GM18505 (cell line): ENCODE results near the gene MYBBP1A.
"Not testable (repeated sequence)": the region's sequence is repeated elsewhere in the genome, so short reads cannot be mapped to it uniquely, and the experiment has no call there.

Source experiments
- ATAC-seq: cut with Tn5 transposase; IDR thresholded peaks from one replicate; pipeline ENCODE4 v1.9.1; 2021; ENCODE audit not compliant: unreplicated experiment
- POLR2A ChIP-seq: IDR thresholded peaks from 4 replicates; pipeline ENCODE4 v1.6.1; 2011; ENCODE audit warnings: borderline replicate concordance; ENCODE audit not compliant: insufficient read depth, insufficient read length; ENCODE audit errors: extremely low read depth

Gene MYBBP1A

GRCh38 chr17:4554997-4555799, at the start of gene MYBBP1A:
Gene MYBBP1A, minus strand, starts transcription at chr17:4555384. Its CDS starts 60 bp downstream, at chr17:4555324.
- peak; percentile 98 for TF ChIP-seq POLR2A
- ATAC-seq = peak; percentile 71

- not testable (repeated sequence) for ATAC-seq
Observed at GRCh38 chr17:4604736-4605135, 49.6 kb upstream of the MYBBP1A start.

GRCh38 chr17:4604111-4604644, 49.0 kb upstream of the MYBBP1A start:
- TF ChIP-seq POLR2A = no peak
- ATAC-seq = no peak

GRCh38 chr17:4602041-4602440, 46.9 kb upstream of the MYBBP1A start:
- no peak for ATAC-seq

DNA sequence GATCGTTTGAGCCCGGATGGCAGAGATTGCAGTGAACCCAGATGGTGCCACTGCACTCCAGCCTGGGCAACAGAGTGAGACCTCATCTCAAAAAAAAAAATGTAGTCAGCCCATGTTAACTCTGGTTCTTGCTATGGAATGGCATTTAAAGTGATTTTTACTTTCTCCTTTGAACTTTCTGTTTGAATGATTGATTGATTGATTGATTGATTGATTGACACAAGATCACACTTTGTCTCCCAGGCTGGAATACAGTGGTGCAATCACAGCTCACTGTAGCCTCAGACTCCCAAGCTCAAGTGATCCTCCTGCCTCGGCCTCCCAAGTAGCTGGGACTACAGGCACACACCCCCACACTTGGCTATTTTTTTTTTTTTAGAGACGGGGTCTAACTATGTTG, 46.1 kb upstream of the MYBBP1A start:
- ATAC-seq = no peak
- no peak for TF ChIP-seq POLR2A

More at GRCh38 chr17:4602041-4602440, 46.9 kb upstream of the MYBBP1A start:
- no peak for TF ChIP-seq POLR2A

DNA sequence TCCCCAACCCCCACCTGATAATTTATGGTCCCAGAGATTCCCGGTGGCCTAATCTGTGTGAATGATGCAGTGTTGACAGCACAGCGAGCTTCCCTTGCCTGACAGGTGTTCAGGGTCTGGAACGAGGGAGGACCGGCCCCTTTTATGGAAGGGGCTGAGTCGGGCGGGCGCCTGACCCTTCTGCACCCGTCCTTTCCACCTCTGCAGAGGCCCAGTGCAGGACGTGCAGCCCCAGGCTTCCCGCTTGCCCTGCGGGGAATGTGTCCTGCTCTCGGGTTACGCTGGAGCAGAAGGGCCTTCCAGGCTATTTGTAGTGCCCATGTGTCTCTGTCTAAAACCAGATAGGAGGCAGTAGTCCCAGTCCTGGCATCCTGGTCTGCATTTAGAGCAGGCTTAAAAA, 45.4 kb upstream of the MYBBP1A start:
- no peak for TF ChIP-seq POLR2A
- ATAC-seq = no peak

DNA sequence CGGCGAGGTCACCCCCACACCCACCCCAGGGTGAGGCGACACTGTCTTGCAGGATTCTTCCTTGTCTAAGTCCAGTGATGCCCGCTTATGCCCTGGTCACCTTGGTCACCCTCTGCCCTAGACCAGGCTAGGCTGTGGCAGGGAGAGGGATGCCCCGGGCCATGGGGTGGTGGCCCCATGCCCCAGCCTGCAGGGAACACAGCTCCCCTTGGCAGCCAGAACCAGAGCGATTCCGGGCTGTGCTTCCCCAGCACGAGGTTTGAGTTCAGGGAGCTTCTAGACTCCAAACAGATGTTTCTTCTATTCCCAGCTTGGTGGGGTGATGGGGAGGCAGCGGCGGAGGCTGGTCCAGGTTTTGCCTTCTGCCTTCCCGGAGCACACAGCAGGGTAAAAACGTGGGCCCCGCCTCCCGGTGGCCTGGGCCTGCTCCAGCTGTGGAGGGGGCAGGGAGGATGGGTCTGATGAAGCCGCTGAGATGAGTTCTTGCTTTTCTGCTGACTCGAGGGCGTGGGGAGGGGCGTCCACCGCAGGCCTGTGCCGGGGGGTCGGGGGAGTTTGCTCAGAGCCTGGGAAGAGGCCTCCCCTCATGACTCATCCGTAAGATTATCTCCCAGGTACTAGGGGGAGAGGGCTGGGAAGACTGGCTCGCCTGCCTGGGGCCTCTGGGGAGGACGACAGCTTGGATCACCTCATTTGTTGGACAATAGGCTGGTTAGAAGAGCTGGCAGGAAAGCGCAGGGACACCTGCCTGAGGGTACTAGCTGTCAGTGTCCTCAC, 44.5 kb upstream of the MYBBP1A start:
- no peak for ATAC-seq
- no peak for TF ChIP-seq POLR2A

- no peak for TF ChIP-seq POLR2A
- no peak for ATAC-seq
Observed at GRCh38 chr17:4598776-4599504, 43.8 kb upstream of the MYBBP1A start.

GRCh38 chr17:4597975-4598374, 42.8 kb upstream of the MYBBP1A start:
- ATAC-seq = no peak

DNA sequence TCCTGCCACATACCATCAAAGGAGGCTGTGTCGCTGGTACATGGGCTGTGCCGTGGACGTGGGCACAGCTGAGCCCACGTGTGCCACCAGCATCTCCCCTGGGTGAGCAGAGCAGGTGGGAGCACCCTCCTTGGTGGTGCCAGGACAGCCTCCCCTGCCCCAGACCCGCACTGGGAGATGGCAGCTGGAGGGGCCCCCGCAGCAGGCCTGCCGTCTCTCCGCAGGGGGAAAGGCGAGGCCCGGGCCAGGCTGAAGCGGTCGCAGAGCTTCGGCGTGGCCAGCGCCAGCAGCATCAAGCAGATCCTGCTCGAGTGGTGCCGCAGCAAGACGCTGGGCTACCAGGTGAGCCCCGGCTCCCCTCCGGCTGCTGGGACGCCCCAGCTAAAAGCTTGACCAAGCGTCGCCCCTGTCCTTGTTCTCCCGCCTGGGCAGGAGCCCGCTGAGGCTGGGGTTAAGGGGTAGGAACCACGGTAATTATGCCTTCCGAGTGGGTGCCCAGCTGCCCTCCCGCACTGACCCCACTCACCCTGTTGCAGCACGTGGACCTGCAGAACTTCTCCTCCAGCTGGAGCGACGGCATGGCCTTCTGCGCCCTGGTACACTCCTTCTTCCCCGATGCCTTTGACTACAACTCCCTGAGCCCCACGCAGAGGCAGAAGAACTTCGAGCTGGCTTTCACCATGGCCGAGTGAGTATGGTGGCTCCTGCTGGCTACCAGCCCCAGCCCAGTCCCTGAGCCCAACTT, 41.6 kb upstream of the MYBBP1A start:
- no peak for ATAC-seq
- TF ChIP-seq POLR2A = no peak

More at GRCh38 chr17:4597975-4598374, 42.8 kb upstream of the MYBBP1A start:
- TF ChIP-seq POLR2A = no peak

GRCh38 chr17:4595685-4596342, 40.6 kb upstream of the MYBBP1A start:
- not testable (repeated sequence) for ATAC-seq
